GM10248 (cell line): ENCODE data around the gene THUMPD2.

Source experiments
- CTCF ChIA-PET: fragments of 300-600 bp; sonication (Branson Sonifier 250); formaldehyde crosslinking; extraction: SDS; loops from one replicate; lab custom pipeline; 2021; ENCODE audit warnings: antibody characterized with exemption; lab: Yijun Ruan, JAX
- POLR2A ChIA-PET: fragments of 350-650 bp; sonication (Branson Sonifier 250); formaldehyde crosslinking; extraction: SDS; loops from one replicate; lab custom pipeline; 2020; ENCODE audit warnings: antibody characterized with exemption; lab: Yijun Ruan, JAX
- DNase-seq: peaks from one replicate; pipeline ENCODE4 v3.0.0; 2012; ENCODE audit errors: extremely low spot score
- TF ChIP-seq, protein P1 (sequence below): IDR thresholded peaks from 2 replicates; pipeline ENCODE4 v1.5.1; 2012; ENCODE audit warnings: mild to moderate bottlenecking, low read depth; ENCODE audit errors: extremely low read depth, missing control alignments, control extremely low read depth

Gene THUMPD2, protein sequence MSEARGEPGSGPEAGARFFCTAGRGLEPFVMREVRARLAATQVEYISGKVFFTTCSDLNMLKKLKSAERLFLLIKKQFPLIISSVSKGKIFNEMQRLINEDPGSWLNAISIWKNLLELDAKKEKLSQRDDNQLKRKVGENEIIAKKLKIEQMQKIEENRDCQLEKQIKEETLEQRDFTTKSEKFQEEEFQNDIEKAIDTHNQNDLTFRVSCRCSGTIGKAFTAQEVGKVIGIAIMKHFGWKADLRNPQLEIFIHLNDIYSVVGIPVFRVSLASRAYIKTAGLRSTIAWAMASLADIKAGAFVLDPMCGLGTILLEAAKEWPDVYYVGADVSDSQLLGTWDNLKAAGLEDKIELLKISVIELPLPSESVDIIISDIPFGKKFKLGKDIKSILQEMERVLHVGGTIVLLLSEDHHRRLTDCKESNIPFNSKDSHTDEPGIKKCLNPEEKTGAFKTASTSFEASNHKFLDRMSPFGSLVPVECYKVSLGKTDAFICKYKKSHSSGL

DNA sequence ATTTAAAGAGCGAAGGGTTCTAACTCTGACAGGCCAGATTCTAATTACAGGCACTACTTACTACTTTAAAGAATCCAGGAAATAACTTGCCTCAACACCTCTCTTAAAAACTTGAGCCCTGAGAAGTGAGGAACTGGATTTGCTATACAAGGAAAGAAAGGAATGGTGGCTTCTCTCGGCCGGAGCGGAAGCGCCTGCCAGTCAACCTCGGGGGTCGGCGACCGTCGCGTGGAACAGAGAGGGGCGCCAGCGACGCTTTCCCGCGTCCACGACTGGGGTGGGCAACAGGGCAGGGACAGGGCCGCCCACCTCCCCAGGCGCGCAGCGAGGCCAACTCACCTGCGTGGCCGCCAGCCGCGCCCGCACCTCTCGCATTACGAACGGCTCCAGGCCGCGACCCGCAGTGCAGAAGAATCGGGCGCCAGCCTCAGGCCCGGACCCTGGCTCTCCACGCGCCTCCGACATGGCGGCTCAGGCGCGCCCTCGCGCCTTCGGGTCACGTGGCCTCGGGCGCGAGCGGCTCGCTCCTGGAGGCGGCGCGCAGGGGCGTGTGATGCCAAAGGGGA lies at the start of gene THUMPD2:
Gene THUMPD2 (minus strand): TSS at position 484 of the 566 bp plus-strand sequence. CDS start 19 bp downstream, at position 465.
- ChIA-PET POLR2A (no interaction called here), CTCF (no interaction called here)
- peak; percentile 81 for DNase-seq
- TF ChIP-seq, protein P1, sequence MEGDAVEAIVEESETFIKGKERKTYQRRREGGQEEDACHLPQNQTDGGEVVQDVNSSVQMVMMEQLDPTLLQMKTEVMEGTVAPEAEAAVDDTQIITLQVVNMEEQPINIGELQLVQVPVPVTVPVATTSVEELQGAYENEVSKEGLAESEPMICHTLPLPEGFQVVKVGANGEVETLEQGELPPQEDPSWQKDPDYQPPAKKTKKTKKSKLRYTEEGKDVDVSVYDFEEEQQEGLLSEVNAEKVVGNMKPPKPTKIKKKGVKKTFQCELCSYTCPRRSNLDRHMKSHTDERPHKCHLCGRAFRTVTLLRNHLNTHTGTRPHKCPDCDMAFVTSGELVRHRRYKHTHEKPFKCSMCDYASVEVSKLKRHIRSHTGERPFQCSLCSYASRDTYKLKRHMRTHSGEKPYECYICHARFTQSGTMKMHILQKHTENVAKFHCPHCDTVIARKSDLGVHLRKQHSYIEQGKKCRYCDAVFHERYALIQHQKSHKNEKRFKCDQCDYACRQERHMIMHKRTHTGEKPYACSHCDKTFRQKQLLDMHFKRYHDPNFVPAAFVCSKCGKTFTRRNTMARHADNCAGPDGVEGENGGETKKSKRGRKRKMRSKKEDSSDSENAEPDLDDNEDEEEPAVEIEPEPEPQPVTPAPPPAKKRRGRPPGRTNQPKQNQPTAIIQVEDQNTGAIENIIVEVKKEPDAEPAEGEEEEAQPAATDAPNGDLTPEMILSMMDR: no peak

DNA sequence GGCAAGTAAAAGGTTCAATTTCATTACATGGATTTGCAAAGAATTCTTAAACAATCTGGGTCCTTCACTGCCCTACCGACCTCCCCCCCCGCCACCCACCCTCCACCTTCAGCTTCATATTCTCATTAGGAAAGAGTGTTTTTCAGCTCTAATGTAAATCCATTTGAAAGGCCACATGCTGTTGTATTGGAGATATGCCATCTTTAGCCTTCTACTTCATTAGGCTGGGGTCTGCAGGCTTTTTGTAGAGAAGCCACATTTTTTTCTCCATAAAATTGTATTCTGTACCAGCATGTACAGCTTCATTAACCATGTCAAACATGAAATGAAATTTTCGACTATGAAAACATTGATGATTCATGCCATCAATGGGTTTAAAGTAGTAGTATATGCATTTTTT lies 42.8 kb upstream of the THUMPD2 start:
- ChIA-PET CTCF (no interaction called here), POLR2A (no interaction called here)
- DNase-seq: no peak
- TF ChIP-seq, protein P1: no peak

DNA sequence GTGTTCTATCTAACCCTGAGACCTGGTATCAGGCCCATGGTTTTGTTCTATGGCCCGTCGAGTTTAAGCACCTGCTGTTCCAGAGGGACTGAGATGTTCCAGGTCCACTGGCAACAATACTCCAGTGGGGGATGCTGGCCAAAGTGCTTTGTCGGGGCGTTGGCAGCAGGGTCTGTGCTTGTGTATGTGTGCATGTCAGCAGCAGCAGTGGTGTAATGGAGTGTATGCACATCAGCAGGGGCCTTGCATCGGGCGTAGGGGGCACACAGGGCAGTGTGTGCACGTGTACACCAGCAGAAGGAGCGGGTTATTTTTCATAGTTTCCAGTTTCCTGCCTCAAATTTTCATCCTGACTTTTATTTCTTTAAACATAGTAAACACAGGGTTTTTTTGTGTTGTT lies 37.8 kb upstream of the THUMPD2 start:
- no peak for DNase-seq
- CTCF ChIA-PET: interaction anchor here (2.2 kb wide), 1 partner anchor 21 kb away, joined by 7 read pairs; no protein-coding TSS in a partner anchor

DNA sequence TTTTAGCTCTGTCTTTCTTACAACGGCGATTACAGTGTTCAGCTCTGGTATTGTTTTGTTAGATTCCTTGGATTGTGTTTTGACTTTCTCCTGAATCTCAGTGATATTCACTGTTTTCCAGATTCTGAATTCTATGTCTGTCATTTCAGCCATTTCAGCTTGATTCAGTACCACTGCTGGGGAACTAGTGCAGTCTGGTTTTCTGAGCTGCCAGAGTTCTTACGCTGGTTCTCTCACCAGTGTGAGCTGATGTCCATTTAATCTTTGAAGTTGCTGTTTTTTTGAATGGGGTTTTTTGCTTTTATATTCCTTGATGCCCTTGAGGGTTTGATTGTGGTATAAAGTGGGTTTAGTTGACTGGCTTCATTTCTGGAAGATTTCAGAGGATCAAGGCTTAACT lies 37.4 kb upstream of the THUMPD2 start:
- no peak for DNase-seq
- TF ChIP-seq, protein P1: no peak
- ChIA-PET CTCF (interaction anchor here (2.2 kb wide), 1 partner anchor 21 kb away, joined by 7 read pairs; no protein-coding TSS in a partner anchor), POLR2A (no interaction called here)

More for the DNA sequence above, 37.8 kb upstream of the THUMPD2 start:
- TF ChIP-seq, protein P1: no peak
- POLR2A ChIA-PET: no interaction called here

DNA sequence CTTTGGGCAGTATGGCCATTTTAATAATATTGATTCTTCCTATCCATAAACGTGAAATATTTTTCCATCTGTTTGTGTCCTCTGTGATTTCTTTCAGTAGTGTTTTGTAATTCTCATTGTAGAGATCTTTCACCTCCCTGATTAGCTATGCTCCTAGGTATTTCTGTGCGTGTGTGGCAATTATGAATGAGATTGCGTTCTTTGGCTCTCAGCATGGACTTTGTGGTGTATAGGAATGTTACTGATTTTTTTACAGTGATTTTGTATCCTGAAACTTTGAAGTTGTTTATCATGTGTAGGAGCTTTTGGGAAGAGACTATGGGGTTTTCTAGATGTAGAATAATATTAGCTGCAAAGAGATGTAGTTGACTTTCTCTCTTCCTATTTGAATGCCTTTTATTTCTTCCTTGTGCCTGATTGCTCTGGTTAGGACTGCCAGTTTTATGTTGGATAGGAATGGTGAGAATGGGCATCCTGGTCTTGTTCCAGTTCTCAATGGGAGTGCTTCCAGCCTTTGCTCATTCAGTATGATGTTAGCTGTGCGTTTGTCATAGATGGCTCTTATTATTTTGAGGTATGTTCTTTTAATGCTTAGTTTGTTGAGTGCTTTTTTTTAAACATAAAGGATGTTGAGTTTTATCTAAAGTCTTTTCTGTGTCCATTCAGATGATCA lies 27.0 kb upstream of the THUMPD2 start:
- no peak for DNase-seq
- CTCF ChIA-PET: no interaction called here
- TF ChIP-seq, protein P1: no peak
- POLR2A ChIA-PET: no interaction called here

DNA sequence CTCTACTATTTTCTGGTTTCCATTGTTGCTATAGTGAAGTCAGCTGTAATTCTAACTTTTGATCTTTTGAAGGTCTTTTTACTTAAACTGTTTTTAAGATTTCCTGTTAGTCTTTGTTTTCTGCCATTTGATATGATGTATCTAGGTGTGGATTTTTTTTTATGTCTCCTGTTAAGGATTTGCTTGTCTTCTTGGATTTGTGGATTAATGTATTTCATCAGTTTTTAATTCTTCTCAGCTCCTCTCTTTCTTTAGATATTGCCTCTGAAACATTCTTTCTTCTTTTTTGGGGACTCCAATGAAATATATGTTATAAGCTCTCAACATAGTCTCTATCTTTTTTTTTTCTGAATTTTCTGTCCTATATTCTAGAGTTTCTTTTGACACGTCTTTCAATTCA lies 24.8 kb upstream of the THUMPD2 start:
- ChIA-PET CTCF (no interaction called here), POLR2A (no interaction called here)
- no peak for DNase-seq
- TF ChIP-seq, protein P1: no peak
